Endometrium (tissue), 2 donors: ENCODE results near the gene TCAP.

Experiments used
- FAIRE-seq: peaks from 2 replicates; lab custom pipeline; 2012; peaks lifted over from hg19 to GRCh38; lab: Jason Lieb, UNC
- donor health status: control.
- donor health status: control.

TCAP gene, protein sequence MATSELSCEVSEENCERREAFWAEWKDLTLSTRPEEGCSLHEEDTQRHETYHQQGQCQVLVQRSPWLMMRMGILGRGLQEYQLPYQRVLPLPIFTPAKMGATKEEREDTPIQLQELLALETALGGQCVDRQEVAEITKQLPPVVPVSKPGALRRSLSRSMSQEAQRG

DNA sequence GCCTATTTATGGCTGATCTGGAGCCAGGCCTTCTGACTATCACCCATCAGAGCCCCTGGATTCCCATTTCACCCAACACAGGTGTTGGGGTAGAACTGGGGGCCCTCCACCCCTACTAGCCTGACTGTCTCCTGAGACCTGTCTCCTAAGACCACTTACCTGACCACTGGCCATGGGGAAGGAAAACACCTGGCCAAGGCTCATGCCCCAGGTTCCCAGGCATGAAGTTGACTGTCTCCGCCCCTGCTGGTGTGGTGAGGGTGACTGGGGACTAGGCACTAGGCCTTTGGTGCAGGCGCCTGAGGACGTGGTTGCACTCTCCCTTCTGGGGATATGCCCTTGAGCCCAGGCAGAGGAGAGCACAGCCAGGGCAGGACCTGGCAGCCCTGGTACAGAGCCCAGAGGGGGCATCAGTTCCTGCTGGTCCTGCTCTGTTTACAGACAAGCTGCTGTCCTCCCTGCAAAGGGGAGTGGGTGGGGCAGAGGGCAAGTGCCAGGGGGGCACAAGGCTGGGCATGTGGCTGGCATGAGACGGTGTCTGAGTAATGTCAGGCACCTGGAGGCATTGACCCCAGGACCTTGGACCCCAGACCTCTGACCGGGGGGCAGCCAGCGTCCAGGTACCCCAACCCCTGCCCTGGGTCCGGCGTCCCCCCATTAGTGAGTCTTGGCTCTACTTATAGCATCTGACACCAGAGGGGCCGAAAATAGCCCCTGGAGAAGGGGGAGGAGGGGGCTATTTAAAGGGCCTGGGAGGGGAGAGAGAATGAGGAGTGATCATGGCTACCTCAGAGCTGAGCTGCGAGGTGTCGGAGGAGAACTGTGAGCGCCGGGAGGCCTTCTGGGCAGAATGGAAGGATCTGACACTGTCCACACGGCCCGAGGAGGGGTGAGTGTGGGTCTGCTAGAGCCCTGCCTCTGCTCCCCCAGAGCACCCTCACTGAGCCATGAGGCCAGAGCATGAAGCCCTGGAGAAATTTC, at the start of gene TCAP:
Gene TCAP (plus strand): TSS at position 769 of the 981 bp plus-strand sequence. CDS start 11 bp downstream, at position 780.
- no peak for FAIRE-seq

- no peak for FAIRE-seq
Observed at GRCh38 chr17:39615434-39615833, 49.7 kb upstream of the TCAP start.

- FAIRE-seq = no peak
Observed at GRCh38 chr17:39617100-39617445, 48.1 kb upstream of the TCAP start.

- no peak for FAIRE-seq
Observed at GRCh38 chr17:39617446-39618245, 47.5 kb upstream of the TCAP start.

DNA sequence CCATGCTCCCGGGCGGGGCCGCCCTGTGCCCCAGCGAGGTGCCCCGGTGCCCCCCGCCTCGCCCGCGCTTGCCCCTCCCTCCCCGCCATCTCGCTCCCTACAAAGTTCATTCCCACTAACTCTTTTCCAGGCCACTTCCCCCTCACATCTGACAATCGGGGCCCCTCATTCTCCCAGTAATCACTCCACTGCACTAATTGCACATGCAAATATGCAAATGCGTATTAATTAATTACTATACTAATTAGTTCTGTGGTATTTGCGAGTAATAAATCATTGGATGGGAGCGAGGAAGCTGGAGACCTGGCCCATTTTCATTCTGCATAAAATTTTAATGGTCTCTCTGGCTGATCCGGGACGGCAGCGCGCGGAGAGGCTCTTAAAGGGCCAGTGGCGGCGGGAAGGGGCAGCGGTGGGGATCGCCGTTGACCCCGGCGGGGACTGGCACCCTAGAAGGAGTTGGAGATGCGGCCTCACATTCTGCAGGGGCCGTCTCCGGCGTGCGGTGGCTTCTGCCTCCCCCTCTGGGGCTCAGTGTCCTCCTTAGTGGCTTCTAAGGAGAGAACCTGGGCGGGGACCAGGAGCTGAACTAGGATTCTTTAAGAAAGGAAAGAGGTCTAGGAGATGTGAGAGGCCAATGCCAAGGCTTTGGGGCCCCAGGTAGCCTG, 46.8 kb upstream of the TCAP start:
- FAIRE-seq = no peak

- no peak for FAIRE-seq
Observed at GRCh38 chr17:39618956-39619785, 46.0 kb upstream of the TCAP start.

- FAIRE-seq = no peak
Observed at GRCh38 chr17:39619786-39620101, 45.4 kb upstream of the TCAP start.

- FAIRE-seq = no peak
Observed at GRCh38 chr17:39621523-39622379, 43.4 kb upstream of the TCAP start.

GRCh38 chr17:39622380-39623006, 42.7 kb upstream of the TCAP start:
- FAIRE-seq = no peak

DNA sequence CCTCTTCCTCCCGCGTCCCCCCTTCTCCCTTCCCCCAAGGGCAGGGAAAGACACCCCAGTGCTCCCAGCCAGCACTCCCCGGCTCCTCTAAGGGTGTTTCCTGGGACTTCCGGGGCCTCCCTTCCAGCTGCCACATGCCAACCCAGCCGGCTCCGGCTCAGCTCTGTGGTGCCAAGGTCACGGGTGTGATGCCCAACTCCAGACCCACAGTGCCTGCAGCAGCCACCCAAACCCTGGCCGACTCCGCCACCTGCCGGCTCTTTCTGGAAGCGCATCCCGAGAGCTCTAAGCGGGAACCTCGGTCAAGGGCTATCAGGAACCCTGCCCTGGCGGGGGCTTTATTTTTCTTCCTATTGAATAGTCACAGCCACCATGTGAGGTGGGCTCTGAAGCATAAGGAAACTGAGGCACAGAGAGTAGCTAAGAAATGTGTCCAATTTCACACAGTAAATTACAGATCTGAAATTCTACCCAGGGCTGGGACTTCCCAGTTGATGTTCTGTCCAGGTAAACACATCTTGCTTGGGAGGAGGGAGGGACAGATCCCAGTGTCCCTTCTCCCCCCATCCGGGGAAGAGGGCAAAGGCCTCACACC, 41.7 kb upstream of the TCAP start:
- no peak for FAIRE-seq

- FAIRE-seq = no peak
Observed at GRCh38 chr17:39624313-39624712, 40.8 kb upstream of the TCAP start.

DNA sequence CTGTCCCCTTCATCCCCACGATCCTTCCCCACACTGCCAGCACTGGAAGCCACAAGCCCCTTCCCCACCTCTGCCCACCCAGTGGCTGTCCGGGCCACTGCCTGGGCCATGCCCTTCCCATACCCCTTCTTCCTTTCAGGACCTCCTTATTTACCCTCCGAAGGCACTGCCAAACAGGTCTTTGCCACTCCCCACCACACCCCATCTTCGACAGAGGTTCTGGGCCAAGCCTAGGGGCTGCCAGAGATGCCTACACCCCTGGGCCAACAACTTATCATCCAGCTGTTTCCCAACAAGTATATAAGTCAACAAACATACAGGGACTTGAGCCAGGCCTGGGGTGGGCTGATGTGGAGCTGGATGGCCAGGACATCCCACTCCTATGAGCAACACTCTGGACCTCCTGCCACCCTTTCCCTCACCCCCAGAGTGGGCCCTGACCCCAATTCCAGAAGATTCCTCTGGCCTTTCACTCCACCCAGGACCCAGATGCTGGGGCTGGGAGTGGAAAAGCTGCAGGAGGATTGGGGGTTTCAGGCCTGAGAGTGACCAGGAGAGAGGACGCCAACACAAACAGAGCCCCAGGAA, 39.9 kb upstream of the TCAP start:
- no peak for FAIRE-seq

DNA sequence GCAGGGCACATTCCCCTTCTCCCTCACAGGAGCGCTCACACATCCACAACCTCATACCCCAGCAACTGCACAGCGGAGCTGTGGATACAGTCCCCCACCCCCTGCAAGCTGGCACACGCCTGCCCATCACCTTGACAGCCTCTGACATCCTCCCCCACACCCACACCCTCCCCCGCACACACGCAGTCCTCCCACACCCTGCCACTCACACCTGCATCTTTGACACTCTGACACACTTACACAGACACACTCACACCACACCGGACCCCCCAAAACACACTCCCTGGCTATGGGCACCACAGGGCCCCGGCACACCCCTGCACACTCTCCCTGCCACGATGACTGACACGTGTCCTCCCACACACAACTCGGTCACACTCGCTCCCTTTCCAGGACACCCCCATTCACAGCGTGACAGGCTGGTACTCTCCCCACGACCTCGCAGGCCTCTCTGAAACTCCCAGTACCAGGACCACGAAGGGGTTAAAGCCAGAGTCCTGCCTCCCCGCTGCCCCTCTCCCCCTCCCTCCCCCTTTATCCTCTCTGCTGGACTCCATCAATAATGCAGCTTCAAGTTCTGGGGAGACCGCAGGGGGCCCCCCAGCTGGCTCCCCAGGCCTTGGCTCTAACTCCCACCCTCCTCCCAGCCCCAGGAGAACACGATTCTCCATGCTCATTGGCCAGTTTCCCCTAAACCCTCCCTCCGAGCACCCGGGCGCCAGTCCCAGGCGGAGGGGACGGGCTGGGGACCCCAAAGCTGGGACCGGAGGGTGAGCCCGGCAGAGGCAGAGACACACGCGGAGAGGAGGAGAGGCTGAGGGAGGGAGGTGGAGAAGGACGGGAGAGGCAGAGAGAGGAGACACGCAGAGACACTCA, 38.7 kb upstream of the TCAP start, which contains the start of gene PPP1R1B:
Gene PPP1R1B (plus strand): TSS at position 782 of the 876 bp plus-strand sequence. CDS start 441 bp downstream, outside the sequence.
- FAIRE-seq = no peak

GRCh38 chr17:39627047-39627711, 38.0 kb upstream of the TCAP start:
- no peak for FAIRE-seq

DNA sequence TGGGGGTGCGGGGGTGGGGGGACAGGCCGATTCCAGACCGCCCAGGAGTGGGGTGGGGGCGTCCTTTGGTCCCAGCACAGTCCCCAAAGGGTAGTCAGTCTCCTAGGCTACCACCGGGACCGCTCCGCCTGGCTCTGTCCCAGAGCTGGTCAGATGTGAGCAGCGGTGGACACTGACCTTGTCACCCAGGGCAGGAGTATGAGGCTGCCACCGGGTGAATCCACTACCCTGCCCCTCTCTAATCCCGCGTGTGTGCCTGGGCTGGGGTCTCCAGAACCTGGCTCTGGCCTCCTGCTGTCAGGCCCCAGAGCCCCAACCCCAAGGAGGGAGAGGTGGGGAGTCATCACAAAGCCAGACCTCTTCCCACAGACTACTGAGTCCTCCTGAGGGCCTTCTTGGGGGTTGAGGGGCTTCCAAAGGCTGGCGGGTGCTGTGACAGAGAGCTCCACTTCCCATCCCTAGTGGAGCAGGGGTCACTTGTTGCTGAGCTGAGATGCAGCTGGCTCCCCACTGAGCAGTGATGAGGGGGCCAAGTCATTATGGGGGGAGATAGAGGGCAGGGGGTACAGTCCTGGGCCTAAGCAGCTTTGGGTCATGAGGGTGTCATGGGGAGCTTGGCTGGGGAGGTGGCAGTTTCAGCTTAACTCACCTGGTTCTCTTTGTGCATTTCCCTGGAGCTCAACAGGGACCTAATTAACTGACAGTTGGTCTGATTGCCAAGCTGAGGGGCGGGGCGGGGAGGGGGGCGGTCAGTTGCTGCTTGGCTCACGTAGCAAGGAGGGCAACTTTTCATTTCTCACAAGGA, 37.2 kb upstream of the TCAP start:
- no peak for FAIRE-seq

- FAIRE-seq = no peak
Observed at GRCh38 chr17:39628655-39629493, 36.3 kb upstream of the TCAP start.
